Fibroblast of lung (primary cell): ENCODE measurements around the gene BUD23. TPM values are rescaled to one million over a fixed set of nuclear protein-coding genes. Genes with fewer than 3 reads are reported as not detected.

ENCODE experiments used
- DNase-seq, 2 donors: peaks; one replicate each; pipeline versions ENCODE4 v3.0.0 to v3.0.0-alpha.2; 2010; ENCODE audit warnings: low read depth in 2 of 2
- H2AFZ ChIP-seq: 2 replicates; pipeline ENCODE4 v1.5.1; 2012; ENCODE audit warnings: low read length, control low read depth, inconsistent platforms
- H3K27ac ChIP-seq: 2 replicates; pipeline ENCODE4 v1.5.1; 2011; ENCODE audit warnings: low read length, control low read depth; ENCODE audit not compliant: insufficient read depth
- H3K27me3 ChIP-seq: 2 replicates; pipeline ENCODE4 v1.5.1; 2011; ENCODE audit warnings: mild to moderate bottlenecking, low read length; ENCODE audit not compliant: control insufficient read depth, insufficient read depth
- H3K36me3 ChIP-seq: 2 replicates; pipeline ENCODE4 v1.5.1; 2011; ENCODE audit warnings: low read length; ENCODE audit not compliant: control insufficient read depth, insufficient read depth
- H3K4me1 ChIP-seq: 2 replicates; pipeline ENCODE4 v1.5.1; 2011; ENCODE audit warnings: low read length; ENCODE audit not compliant: control insufficient read depth, insufficient read depth; ENCODE audit errors: extremely low read depth
- H3K4me2 ChIP-seq: 2 replicates; pipeline ENCODE4 v1.5.1; 2011; ENCODE audit warnings: low read length, control low read depth; ENCODE audit not compliant: insufficient read depth; ENCODE audit errors: extremely low read depth
- H3K4me3 ChIP-seq, 4 experiments: fragments of 200-600 bp in 1 of 4; sonication (generic) in 1 of 4; replicated peaks in 1 of 4; 2 replicates each; pipeline ENCODE4 v1.5.1; 2011 to 2016; ENCODE audit warnings: low read length in 4 of 4, low read depth in 3 of 4, mild to moderate bottlenecking in 3 of 4, control low read depth in 2 of 4, inconsistent platforms in 1 of 4, mixed read lengths in 1 of 4; ENCODE audit not compliant: insufficient read depth in 1 of 4; ENCODE audit errors: control extremely low read depth in 1 of 4
- H3K79me2 ChIP-seq: 2 replicates; pipeline ENCODE4 v1.5.1; 2012; ENCODE audit warnings: mild to moderate bottlenecking, low read length, inconsistent platforms; ENCODE audit not compliant: control insufficient read depth, insufficient read depth
- H3K9ac ChIP-seq: 2 replicates; pipeline ENCODE4 v1.5.1; 2011; ENCODE audit warnings: mild to moderate bottlenecking, low read length, control low read depth; ENCODE audit not compliant: insufficient read depth
- H3K9me3 ChIP-seq: 2 replicates; pipeline ENCODE4 v1.5.1; 2012; ENCODE audit warnings: low read depth, low read length; ENCODE audit not compliant: control insufficient read depth, insufficient read depth
- H4K20me1 ChIP-seq: 2 replicates; pipeline ENCODE4 v1.5.1; 2011; ENCODE audit warnings: low read length; ENCODE audit not compliant: control insufficient read depth, insufficient read depth; ENCODE audit errors: extremely low read depth
- CTCF ChIP-seq, 2 donors: IDR thresholded peaks in 1 of 2; conservative IDR thresholded peaks in 1 of 2; 1 replicate in 1 of 2; 2 replicates in 1 of 2; pipeline ENCODE4 v1.5.1; 2011 to 2012; ENCODE audit warnings: low read length in 2 of 2, control low read depth in 1 of 2, inconsistent platforms in 1 of 2, low read depth in 1 of 2, mild to moderate bottlenecking in 1 of 2
- EZH2 ChIP-seq: IDR thresholded peaks from 2 replicates; pipeline ENCODE4 v1.5.1; 2012; ENCODE audit warnings: low read length, control low read depth, mild to moderate bottlenecking; ENCODE audit errors: missing control alignments
- polyA plus RNA-seq, 2 donors: library from polyadenylated mRNA; depleted of rRNA in 1 of 2; stranded (reverse) in 1 of 2; unstranded in 1 of 2; fragments of >200 nt; gene quantifications; 2 replicates each; pipeline ENCODE4 v1.2.1, GENCODE V29; 2011 to 2012; ENCODE audit warnings: missing spikeins in 1 of 2
- total RNA-seq: library from RNA; depleted of rRNA; stranded (reverse); fragments of >200 nt; gene quantifications from 2 replicates; pipeline ENCODE4 v1.2.1, GENCODE V29; 2014

The BUD23 gene
- total and polyA plus RNA-seq, 2 donors (not counting 1 experiment from before 2014, with no cell fraction given), result 31.9 to 60.1 TPM

- DNase-seq, result no peak
- H3K9ac ChIP-seq, result no peak overlapping the region
- peaks cover 29% of the 10 kb centered on the region for H3K36me3 ChIP-seq
- no peak overlapping the region for H3K4me2 ChIP-seq
- no peaks in the 10 kb centered on the region for H4K20me1 ChIP-seq
- H3K4me3 ChIP-seq, result no peak overlapping the region
- no peak overlapping the region for H2AFZ ChIP-seq
- no peaks in the 10 kb centered on the region for H3K27me3 ChIP-seq
- H3K4me1 ChIP-seq, result no peaks in the 10 kb centered on the region
- TF ChIP-seq CTCF (conservative IDR thresholded peaks at IDR 0.05 in 1 of 2, IDR thresholded peaks at IDR 0.05 in 1 of 2; ENCODE audit: low read depth in 1 of 2, low read length in 2 of 2) (no peak), EZH2 (no peak)
- H3K79me2 ChIP-seq, result no peaks in the 10 kb centered on the region
- H3K27ac ChIP-seq, result no peak overlapping the region
- H3K9me3 ChIP-seq, result no peaks in the 10 kb centered on the region
Observed at GRCh38 chr7:73696372-73696771, 13.0 kb downstream of the BUD23 start.

- Histone ChIP-seq H4K20me1 (no peaks in the 10 kb centered on the region), H3K9me3 (no peaks in the 10 kb centered on the region), H3K9ac (no peak overlapping the region), H3K4me3 (no peak overlapping the region), H3K79me2 (no peaks in the 10 kb centered on the region), H3K27ac (no peak overlapping the region), H2AFZ (no peak overlapping the region), H3K4me2 (no peak overlapping the region), H3K36me3 (peaks cover 37% of the 10 kb centered on the region), H3K4me1 (no peaks in the 10 kb centered on the region), H3K27me3 (no peaks in the 10 kb centered on the region)
- TF ChIP-seq CTCF (conservative IDR thresholded peaks at IDR 0.05 in 1 of 2, IDR thresholded peaks at IDR 0.05 in 1 of 2; ENCODE audit: low read depth in 1 of 2, low read length in 2 of 2) (no peak), EZH2 (no peak)
- no peak for DNase-seq
Observed at GRCh38 chr7:73698410-73698809, 15.0 kb downstream of the BUD23 start.

- H3K36me3 ChIP-seq, result peaks cover 35% of the 10 kb centered on the region
- H4K20me1 ChIP-seq, result no peaks in the 10 kb centered on the region
- no peak overlapping the region for H3K4me3 ChIP-seq
- H2AFZ ChIP-seq, result no peak overlapping the region
- H3K4me1 ChIP-seq, result no peaks in the 10 kb centered on the region
- no peaks in the 10 kb centered on the region for H3K27me3 ChIP-seq
- H3K27ac ChIP-seq, result no peak overlapping the region
- no peak overlapping the region for H3K4me2 ChIP-seq
- H3K79me2 ChIP-seq, result no peaks in the 10 kb centered on the region
- DNase-seq, result no peak
- TF ChIP-seq EZH2 (no peak), CTCF (conservative IDR thresholded peaks at IDR 0.05 in 1 of 2, IDR thresholded peaks at IDR 0.05 in 1 of 2; ENCODE audit: low read depth in 1 of 2, low read length in 2 of 2) (no peak)
- no peak overlapping the region for H3K9ac ChIP-seq
- no peaks in the 10 kb centered on the region for H3K9me3 ChIP-seq
Observed at GRCh38 chr7:73699370-73700068, 16.1 kb downstream of the BUD23 start.
